ENCODE data around the gene C7orf33.

C7orf33 gene

GRCh38 chr7:148628011-148628410, 37.4 kb downstream of the C7orf33 start:
- Mint-ChIP-seq H3K4me1 (ENCODE audit: low read depth) (peaks cover 34% of the 10 kb centered on the region), H3K9me3 (peaks cover under 1% of the 10 kb centered on the region), H3K27me3 (peaks cover 13% of the 10 kb centered on the region), H3K36me3 (ENCODE audit: low read depth) (no peaks in the 10 kb centered on the region), H3K4me3 (no peak overlapping the region), H3K27ac (no peak overlapping the region)

GRCh38 chr7:148630078-148630477, 39.5 kb downstream of the C7orf33 start:
- peaks cover 31% of the 10 kb centered on the region for H3K4me1 Mint-ChIP-seq (ENCODE audit: low read depth)
- H3K36me3 Mint-ChIP-seq (ENCODE audit: low read depth), result no peaks in the 10 kb centered on the region
- no peak overlapping the region for H3K4me3 Mint-ChIP-seq
- no peak overlapping the region for H3K27ac Mint-ChIP-seq
- H3K9me3 Mint-ChIP-seq, result peaks cover 3% of the 10 kb centered on the region
- H3K27me3 Mint-ChIP-seq, result no peaks in the 10 kb centered on the region

GRCh38 chr7:148633761-148634160, 43.2 kb downstream of the C7orf33 start:
- Mint-ChIP-seq H3K9me3 (peaks cover 3% of the 10 kb centered on the region), H3K27me3 (no peaks in the 10 kb centered on the region), H3K27ac (no peak overlapping the region), H3K36me3 (ENCODE audit: low read depth) (no peaks in the 10 kb centered on the region), H3K4me3 (no peak overlapping the region), H3K4me1 (ENCODE audit: low read depth) (peaks cover 12% of the 10 kb centered on the region)

- Mint-ChIP-seq H3K4me1 (ENCODE audit: low read depth) (peaks cover 8% of the 10 kb centered on the region), H3K4me3 (no peak overlapping the region), H3K36me3 (ENCODE audit: low read depth) (no peaks in the 10 kb centered on the region), H3K27ac (no peak overlapping the region), H3K9me3 (peaks cover 3% of the 10 kb centered on the region), H3K27me3 (no peaks in the 10 kb centered on the region)
These were observed 46.5 kb downstream of the C7orf33 start for GRCh38 chr7:148637094-148637493.

- peaks cover 11% of the 10 kb centered on the region for H3K27me3 Mint-ChIP-seq
These were observed 55.3 kb downstream of the C7orf33 start for GRCh38 chr7:148645898-148646297.

GRCh38 chr7:148650232-148650858, 59.8 kb downstream of the C7orf33 start:
- Mint-ChIP-seq H3K36me3 (ENCODE audit: low read depth) (no peaks in the 10 kb centered on the region), H3K4me3 (no peak overlapping the region), H3K9me3 (no peaks in the 10 kb centered on the region), H3K4me1 (ENCODE audit: low read depth) (no peaks in the 10 kb centered on the region), H3K27ac (no peak overlapping the region), H3K27me3 (peaks cover 2% of the 10 kb centered on the region)

More at GRCh38 chr7:148645898-148646297, 55.3 kb downstream of the C7orf33 start:
- Mint-ChIP-seq H3K4me3 (no peak overlapping the region), H3K9me3 (no peaks in the 10 kb centered on the region), H3K27ac (no peak overlapping the region), H3K36me3 (ENCODE audit: low read depth) (no peaks in the 10 kb centered on the region), H3K4me1 (ENCODE audit: low read depth) (no peaks in the 10 kb centered on the region)

- no peak overlapping the region for H3K4me3 Mint-ChIP-seq
- H3K36me3 Mint-ChIP-seq (ENCODE audit: low read depth), result no peaks in the 10 kb centered on the region
- H3K27ac Mint-ChIP-seq, result no peak overlapping the region
- H3K9me3 Mint-ChIP-seq, result no peaks in the 10 kb centered on the region
- H3K4me1 Mint-ChIP-seq (ENCODE audit: low read depth), result no peaks in the 10 kb centered on the region
- H3K27me3 Mint-ChIP-seq, result no peaks in the 10 kb centered on the region
These were observed 62.2 kb downstream of the C7orf33 start for GRCh38 chr7:148652773-148653172.

- H3K4me1 Mint-ChIP-seq (ENCODE audit: low read depth), result no peaks in the 10 kb centered on the region
- H3K4me3 Mint-ChIP-seq, result no peak overlapping the region
- no peak overlapping the region for H3K27ac Mint-ChIP-seq
- no peaks in the 10 kb centered on the region for H3K36me3 Mint-ChIP-seq (ENCODE audit: low read depth)
- no peaks in the 10 kb centered on the region for H3K9me3 Mint-ChIP-seq
- H3K27me3 Mint-ChIP-seq, result no peaks in the 10 kb centered on the region
These were observed 67.4 kb downstream of the C7orf33 start for GRCh38 chr7:148657929-148658328.

- Mint-ChIP-seq H3K4me3 (no peak overlapping the region), H3K27me3 (peaks cover under 1% of the 10 kb centered on the region), H3K36me3 (ENCODE audit: low read depth) (no peaks in the 10 kb centered on the region), H3K4me1 (ENCODE audit: low read depth) (no peaks in the 10 kb centered on the region), H3K27ac (no peak overlapping the region), H3K9me3 (peaks cover under 1% of the 10 kb centered on the region)
These were observed 70.9 kb downstream of the C7orf33 start for GRCh38 chr7:148661471-148661870.

- no peaks in the 10 kb centered on the region for H3K36me3 Mint-ChIP-seq (ENCODE audit: low read depth)
- peaks cover 4% of the 10 kb centered on the region for H3K27me3 Mint-ChIP-seq
- H3K9me3 Mint-ChIP-seq, result peaks cover 4% of the 10 kb centered on the region
- H3K4me1 Mint-ChIP-seq (ENCODE audit: low read depth), result peaks cover 3% of the 10 kb centered on the region
- no peak overlapping the region for H3K27ac Mint-ChIP-seq
- H3K4me3 Mint-ChIP-seq, result no peak overlapping the region
These were observed 72.1 kb downstream of the C7orf33 start for GRCh38 chr7:148662646-148663045.

GRCh38 chr7:148664324-148664723, 73.8 kb downstream of the C7orf33 start:
- no peak overlapping the region for H3K27ac Mint-ChIP-seq
- peaks cover 4% of the 10 kb centered on the region for H3K27me3 Mint-ChIP-seq
- peaks cover 3% of the 10 kb centered on the region for H3K4me1 Mint-ChIP-seq (ENCODE audit: low read depth)
- no peak overlapping the region for H3K4me3 Mint-ChIP-seq
- H3K36me3 Mint-ChIP-seq (ENCODE audit: low read depth), result no peaks in the 10 kb centered on the region
- peaks cover 8% of the 10 kb centered on the region for H3K9me3 Mint-ChIP-seq

- Mint-ChIP-seq H3K9me3 (peaks cover 8% of the 10 kb centered on the region), H3K27ac (no peak overlapping the region), H3K36me3 (ENCODE audit: low read depth) (no peaks in the 10 kb centered on the region), H3K4me1 (ENCODE audit: low read depth) (peaks cover 10% of the 10 kb centered on the region), H3K27me3 (peaks cover 4% of the 10 kb centered on the region), H3K4me3 (no peak overlapping the region)
These were observed 74.7 kb downstream of the C7orf33 start for GRCh38 chr7:148665221-148665620.
